ENCODE results near the gene NPTX1. TPM values are rescaled to one million over a fixed set of nuclear protein-coding genes. Genes with fewer than 3 reads are reported as not detected.

Gene NPTX1
- total RNA-seq, 6 donors from 2014 or later, result 0.39 to 11.5 (median 2.5) TPM

GRCh38 chr17:80429356-80430275, 46.8 kb downstream of the NPTX1 start:
- no peaks in the 10 kb centered on the region for H3K27me3 ChIP-seq
- no peak overlapping the region for H3K27ac ChIP-seq
- ATAC-seq (ENCODE audit: low FRiP score in 2 of 2) (no peak), DNase-seq (peak in 1 of 2 donors; percentile 60)
- TF ChIP-seq CTCF (IDR thresholded peaks at IDR 0.05) (no peak), EP300 (IDR thresholded peaks at IDR 0.05) (no peak), POLR2A (IDR thresholded peaks at IDR 0.05) (no peak), POLR2AphosphoS5 (IDR thresholded peaks at IDR 0.05) (no peak)
- H3K4me3 ChIP-seq, result no peak overlapping the region
- no peaks in the 10 kb centered on the region for H3K9me3 ChIP-seq
- peaks cover 5 to 10% (median 6%) of the 10 kb centered on the region in 4 donors for H3K4me1 ChIP-seq
- peaks cover 0 to 20% (median 11%) of the 10 kb centered on the region in 4 donors for H3K36me3 ChIP-seq
- WGBS, 2 donors, result 95% methylated on average over 15 to 32 of the region's 33 CpGs

GRCh38 chr17:80428796-80429195, 47.6 kb downstream of the NPTX1 start:
- DNase-seq (no peak), ATAC-seq (ENCODE audit: low FRiP score in 2 of 2) (no peak)
- Histone ChIP-seq H3K4me3 (no peak overlapping the region), H3K4me1 (peaks cover 5 to 10% (median 7%) of the 10 kb centered on the region in 4 donors), H3K27ac (no peak overlapping the region), H3K36me3 (peaks cover 0 to 20% (median 11%) of the 10 kb centered on the region in 4 donors), H3K9me3 (no peaks in the 10 kb centered on the region), H3K27me3 (no peaks in the 10 kb centered on the region)
- WGBS, 2 donors, result 91 to 92% methylated on average over 5 to 11 of the region's 11 CpGs
- TF ChIP-seq CTCF (IDR thresholded peaks at IDR 0.05) (no peak), POLR2A (IDR thresholded peaks at IDR 0.05) (no peak), EP300 (IDR thresholded peaks at IDR 0.05) (no peak), POLR2AphosphoS5 (IDR thresholded peaks at IDR 0.05) (no peak)

- 95 to 97% methylated on average over 5 to 12 of the region's 12 CpGs for WGBS, 2 donors
- peaks cover 5 to 11% (median 9%) of the 10 kb centered on the region in 4 donors for H3K4me1 ChIP-seq
- no peak for ATAC-seq (ENCODE audit: low FRiP score in 2 of 2)
- H3K9me3 ChIP-seq, result no peaks in the 10 kb centered on the region
- peak in 1 of 2 donors; percentile 40 for DNase-seq
- peaks cover 0 to 20% (median 11%) of the 10 kb centered on the region in 4 donors for H3K36me3 ChIP-seq
- no peak overlapping the region for H3K27ac ChIP-seq
- no peak overlapping the region for H3K4me3 ChIP-seq
- no peaks in the 10 kb centered on the region for H3K27me3 ChIP-seq
- no peak for TF ChIP-seq CTCF (IDR thresholded peaks at IDR 0.05)
- no peak for TF ChIP-seq POLR2A (IDR thresholded peaks at IDR 0.05)
- TF ChIP-seq POLR2AphosphoS5 (IDR thresholded peaks at IDR 0.05), result no peak
- TF ChIP-seq EP300 (IDR thresholded peaks at IDR 0.05), result no peak
These were observed 48.0 kb downstream of the NPTX1 start for GRCh38 chr17:80428363-80428762.

- Histone ChIP-seq H3K9me3 (no peaks in the 10 kb centered on the region), H3K36me3 (peaks cover 0 to 20% (median 11%) of the 10 kb centered on the region in 4 donors), H3K4me1 (peaks cover 5 to 15% (median 11%) of the 10 kb centered on the region in 4 donors), H3K27me3 (no peaks in the 10 kb centered on the region), H3K27ac (no peak overlapping the region), H3K4me3 (no peak overlapping the region)
- ATAC-seq (ENCODE audit: low FRiP score in 2 of 2) (no peak), DNase-seq (peak in 1 of 2 donors; percentile 82)
- WGBS, 2 donors, result 91 to 93% methylated on average over 20 to 27 of the region's 27 CpGs
- TF ChIP-seq POLR2A (IDR thresholded peaks at IDR 0.05) (no peak), CTCF (IDR thresholded peaks at IDR 0.05) (no peak), EP300 (IDR thresholded peaks at IDR 0.05) (no peak), POLR2AphosphoS5 (IDR thresholded peaks at IDR 0.05) (no peak)
These were observed 48.8 kb downstream of the NPTX1 start for GRCh38 chr17:80427366-80428282.
